Airway epithelial cell (primary cell): ENCODE results near the gene P2RX5. TPM values are rescaled to one million over a fixed set of nuclear protein-coding genes. Genes with fewer than 3 reads are reported as not detected.

Source experiments
- total RNA-seq: library from RNA; depleted of rRNA; stranded (reverse); fragments of >200 nt; gene quantifications from 2 replicates; pipeline ENCODE4 v1.2.3, GENCODE V29; 2015

P2RX5 gene
- total RNA-seq, result 0.09 and 0.35 TPM in 2 replicates

GRCh38 chr17:3695723-3696411, at the start of gene P2RX5:
TSS of gene P2RX5 (minus strand) at chr17:3696155. CDS start at chr17:3696005, 150 bp downstream.

GRCh38 chr17:3723556-3724377, 27.8 kb upstream of the P2RX5 start, which contains the start of gene HASPIN:
TSS of gene HASPIN (plus strand) at chr17:3723903. CDS start at chr17:3723936, 33 bp downstream.

GRCh38 chr17:3668279-3669084, 27.5 kb downstream of the P2RX5 start, which contains the start of the genes EMC6 and TAX1BP3:
TSS of gene EMC6 (plus strand) at chr17:3668812. CDS start at chr17:3669147, 335 bp downstream.
TSS of gene TAX1BP3 (minus strand) at chr17:3668578. CDS start at chr17:3668526, 52 bp downstream.

GRCh38 chr17:3636154-3636907, 59.6 kb downstream of the P2RX5 start, which contains the start of the genes CTNS and SHPK:
TSS of gene CTNS (plus strand) at chr17:3636760. CDS start at chr17:3640207, 3,447 bp downstream.
TSS of gene SHPK (minus strand) at chr17:3636250. CDS start at chr17:3636219, 31 bp downstream.

Other genes starting within 250 kb of the P2RX5 start
- not detected in 2 replicates for gene SPATA22, start 224.3 kb downstream of the P2RX5 start, total RNA-seq
- gene ASPA, start 220.2 kb downstream of the P2RX5 start, total RNA-seq, result not detected in 2 replicates
- gene TRPV3, start 138.3 kb downstream of the P2RX5 start, total RNA-seq, result 2.0 and 4.9 TPM in 2 replicates
- gene TRPV1, start 86.7 kb downstream of the P2RX5 start, total RNA-seq, result 0.46 and 1.5 TPM in 2 replicates
- 13.9 and 17.6 TPM in 2 replicates for gene SHPK, start 59.9 kb downstream of the P2RX5 start, total RNA-seq
- 8.1 and 14.3 TPM in 2 replicates for gene CTNS, start 59.4 kb downstream of the P2RX5 start, total RNA-seq
- 308 and 355 TPM in 2 replicates for gene TAX1BP3, start 27.6 kb downstream of the P2RX5 start, total RNA-seq
- gene EMC6, start 27.3 kb downstream of the P2RX5 start, total RNA-seq, result 17.0 and 33.9 TPM in 2 replicates
- gene HASPIN, start 27.7 kb upstream of the P2RX5 start, total RNA-seq, result 6.1 and 7.6 TPM in 2 replicates
- 22.9 and 29.6 TPM in 2 replicates for gene ITGAE, start 105.0 kb upstream of the P2RX5 start, total RNA-seq
- 10.4 and 12.9 TPM in 2 replicates for gene NCBP3, start 150.1 kb upstream of the P2RX5 start, total RNA-seq
- gene CAMKK1, start 196.9 kb upstream of the P2RX5 start, total RNA-seq, result 5.8 and 5.9 TPM in 2 replicates
- not detected in 2 replicates for gene P2RX1, start 220.3 kb upstream of the P2RX5 start, total RNA-seq